AG20443 (cell line): ENCODE measurements around the gene CACNA2D4.

Experiments used
- DNase-seq: peaks from one replicate; pipeline ENCODE4 v3.0.0; 2012; ENCODE audit warnings: low spot score, mixed read lengths

Gene CACNA2D4

DNA sequence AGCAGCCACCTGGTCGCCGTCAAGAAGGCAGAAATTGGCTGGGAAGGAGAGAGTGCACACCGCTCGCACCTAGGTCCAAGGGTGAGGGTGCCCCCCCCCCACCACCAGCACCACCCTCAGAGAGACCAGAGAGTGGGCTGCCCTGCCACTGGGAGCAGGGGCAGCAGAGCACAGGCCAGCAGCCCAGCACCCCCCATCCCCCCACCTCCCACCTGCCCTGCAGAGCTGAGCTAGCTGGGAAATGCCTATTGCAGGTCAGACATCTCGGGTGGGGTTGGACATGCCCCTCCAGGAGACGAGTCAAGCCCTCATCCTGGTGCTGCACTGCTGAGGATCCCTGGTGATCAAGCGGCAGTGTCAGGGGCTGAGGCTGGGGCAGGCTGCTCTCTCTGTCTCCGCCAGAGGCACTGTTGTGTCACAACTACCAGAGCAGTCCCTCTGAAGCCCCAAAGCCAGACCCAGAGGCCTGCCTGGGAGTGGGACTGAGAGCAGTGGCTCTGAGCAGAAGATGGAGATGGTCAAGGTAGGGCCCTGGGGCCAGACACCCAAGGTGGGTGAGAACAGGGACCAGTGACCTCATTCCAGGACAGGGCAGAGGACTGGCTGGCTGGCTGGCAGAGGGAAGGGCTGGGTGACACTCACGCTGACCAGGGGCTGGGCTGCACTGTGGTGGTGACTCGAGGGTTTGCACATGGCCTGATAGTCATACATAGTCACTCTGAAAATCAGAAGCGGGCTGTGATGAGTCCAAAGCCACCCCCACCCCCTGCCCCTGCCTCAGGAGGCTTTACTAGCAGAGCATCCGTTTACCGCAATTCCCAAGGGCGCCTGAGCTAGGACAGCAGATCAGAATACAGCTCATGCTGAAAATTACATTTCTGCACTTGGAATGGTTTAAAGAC lies 117.8 kb downstream of the CACNA2D4 start:
- no peak for DNase-seq

DNA sequence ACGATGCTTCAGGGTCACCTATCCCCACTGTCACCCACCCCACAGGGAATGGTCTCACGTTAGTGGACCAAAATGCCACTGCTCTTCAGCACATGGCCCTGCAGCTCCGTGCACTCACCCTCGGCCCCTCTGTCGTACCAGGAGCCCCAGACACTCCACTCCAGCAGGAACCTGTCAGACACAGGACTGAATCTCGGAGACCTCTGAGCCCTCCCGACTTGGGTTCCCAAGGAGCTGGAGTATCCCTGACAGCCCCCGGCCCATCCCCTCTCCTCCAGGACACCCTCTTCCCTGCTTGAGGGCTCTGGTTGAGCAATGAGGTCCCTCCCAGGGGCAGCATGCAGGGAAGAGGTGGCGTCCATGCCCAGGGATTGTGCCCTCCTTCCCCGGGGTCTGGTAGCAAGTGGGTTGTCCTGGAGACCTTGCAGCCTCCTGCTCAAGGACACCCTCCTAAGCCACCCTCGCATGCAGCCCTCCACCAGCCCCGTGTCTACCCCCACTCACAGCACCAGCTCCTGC lies 118.5 kb downstream of the CACNA2D4 start:
- DNase-seq = no peak

DNA sequence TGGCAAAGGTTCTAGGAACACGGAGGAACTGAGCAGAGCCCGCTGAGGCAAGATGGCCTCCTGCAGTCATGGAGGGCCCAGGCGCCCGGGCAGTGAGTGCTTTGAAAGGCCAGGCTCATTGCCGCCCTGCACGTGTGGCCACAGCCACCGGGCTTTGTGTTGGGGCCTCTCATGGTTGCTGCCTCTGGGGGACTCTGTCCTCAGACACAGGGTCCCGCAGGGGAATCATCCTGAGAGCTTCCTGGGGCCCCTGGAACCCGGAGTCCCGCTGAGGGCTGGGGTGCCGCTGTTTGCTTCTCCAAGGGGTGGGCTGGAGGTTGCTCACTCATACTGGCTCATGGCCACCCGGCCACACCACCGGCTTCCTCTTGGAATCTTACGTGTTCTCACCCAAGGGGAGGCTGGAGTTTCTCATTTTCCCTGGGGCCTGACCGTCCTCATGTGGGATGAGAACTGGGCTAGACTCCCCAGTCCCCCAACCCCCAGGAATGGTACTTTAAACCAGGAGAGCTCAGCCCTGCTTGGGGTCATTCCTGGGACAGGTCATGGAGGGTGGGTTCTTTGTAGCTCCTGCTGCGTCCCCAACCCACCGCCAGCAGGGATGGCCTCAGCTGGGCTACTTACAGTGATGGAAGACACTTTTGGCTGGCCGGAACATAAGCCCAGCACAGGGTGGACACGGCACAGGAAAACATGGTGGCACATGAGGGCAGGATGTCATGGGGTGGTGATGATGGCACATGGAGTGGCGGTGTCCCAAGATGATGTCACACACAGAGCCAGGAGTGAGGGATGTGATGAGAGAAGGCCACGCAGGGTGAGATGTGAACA lies 119.2 kb downstream of the CACNA2D4 start:
- DNase-seq = no peak

DNA sequence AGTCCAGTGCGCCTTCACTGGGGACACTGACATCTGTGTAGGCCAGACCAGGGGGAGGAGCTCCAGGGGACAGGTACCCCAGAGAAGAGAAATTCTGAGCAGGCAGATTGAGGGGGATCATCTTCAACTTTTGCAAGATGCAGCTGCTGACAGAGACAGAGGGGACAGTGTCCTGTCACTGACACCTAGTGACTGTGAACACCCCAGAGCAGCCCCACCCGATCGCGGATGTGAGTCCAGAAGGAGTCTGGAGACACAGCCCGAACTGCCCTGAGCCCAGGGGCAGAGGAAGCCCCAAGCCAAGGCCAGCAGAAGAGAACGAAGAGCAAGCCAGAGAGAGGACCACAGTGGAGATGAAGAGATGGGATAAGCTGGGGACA lies 119.8 kb downstream of the CACNA2D4 start:
- DNase-seq = no peak

DNA sequence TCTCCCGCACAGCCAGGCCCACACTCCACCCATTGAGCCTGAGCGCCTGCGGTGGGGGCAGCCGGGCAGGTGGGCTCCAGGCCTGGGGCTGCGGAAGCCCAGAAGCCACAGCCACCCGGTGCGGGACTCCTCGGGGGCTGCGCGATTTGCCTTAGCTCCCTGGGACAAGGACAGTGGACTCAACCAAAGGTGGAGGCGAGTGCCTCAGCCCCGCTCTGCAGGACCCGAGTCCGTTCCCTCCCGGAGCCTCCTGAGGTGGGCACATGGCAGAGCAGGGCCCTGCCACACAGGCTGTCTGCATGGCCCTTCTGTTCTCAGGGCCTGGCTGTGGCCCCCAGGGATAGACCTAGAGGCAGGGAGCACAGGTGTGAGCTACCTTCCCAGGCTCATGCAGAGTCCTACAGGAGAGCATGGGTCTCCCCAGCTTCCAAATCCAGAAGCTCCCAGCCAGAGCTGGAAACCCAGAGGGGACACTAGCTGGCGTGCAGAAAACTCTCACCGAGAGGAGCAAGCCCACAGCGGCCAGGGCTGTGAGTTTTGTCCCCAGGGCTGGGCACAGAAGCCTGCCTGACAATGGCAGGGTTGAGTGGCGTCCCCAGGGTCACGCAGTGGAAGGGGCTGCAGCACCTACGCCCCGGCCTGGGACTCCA lies 120.3 kb downstream of the CACNA2D4 start:
- DNase-seq = no peak

DNA sequence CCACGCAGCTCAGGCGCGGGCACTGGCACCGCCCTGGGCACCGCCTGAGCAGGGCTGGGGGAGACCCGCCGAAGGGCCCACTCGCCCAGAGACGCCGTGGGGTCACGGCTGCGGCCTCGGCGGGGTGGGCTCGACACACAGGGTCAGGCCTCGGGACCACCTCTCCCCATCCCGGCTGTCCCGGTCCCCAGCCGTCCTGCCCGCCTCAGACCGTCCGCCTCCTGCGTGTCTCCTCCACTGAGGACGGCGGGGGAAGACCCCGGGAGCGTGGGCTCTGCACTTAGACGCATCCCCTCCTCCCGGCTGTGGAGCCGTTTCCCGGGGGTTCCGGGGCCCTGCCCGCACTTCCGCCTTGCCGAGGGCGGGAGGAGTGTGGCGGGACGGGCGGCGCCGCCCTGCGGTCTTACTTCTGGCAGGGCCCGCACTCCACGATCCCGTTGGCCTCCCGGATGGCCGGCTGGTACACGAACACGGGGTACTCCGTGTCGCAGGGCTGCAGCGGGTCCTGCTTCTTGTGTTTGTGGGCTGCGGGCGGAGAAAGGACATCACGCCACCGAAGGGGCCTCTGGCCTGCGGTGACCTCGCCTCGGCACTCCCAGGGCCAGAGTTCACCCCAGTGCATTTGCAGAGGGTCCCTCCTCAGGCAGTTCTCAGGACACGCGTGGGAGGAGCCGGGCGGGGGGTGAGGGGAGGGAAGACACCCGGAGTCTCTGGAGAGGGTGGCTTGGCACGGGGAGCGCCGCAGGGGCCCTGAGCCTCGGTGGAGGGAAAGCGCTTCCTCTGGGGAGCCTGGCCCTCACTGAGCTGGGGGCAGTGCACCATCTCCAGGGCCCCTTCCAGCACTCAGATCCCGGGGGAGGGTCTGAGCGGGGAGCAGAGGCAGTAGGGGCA lies 121.2 kb downstream of the CACNA2D4 start:
- DNase-seq = peak; percentile 68

DNA sequence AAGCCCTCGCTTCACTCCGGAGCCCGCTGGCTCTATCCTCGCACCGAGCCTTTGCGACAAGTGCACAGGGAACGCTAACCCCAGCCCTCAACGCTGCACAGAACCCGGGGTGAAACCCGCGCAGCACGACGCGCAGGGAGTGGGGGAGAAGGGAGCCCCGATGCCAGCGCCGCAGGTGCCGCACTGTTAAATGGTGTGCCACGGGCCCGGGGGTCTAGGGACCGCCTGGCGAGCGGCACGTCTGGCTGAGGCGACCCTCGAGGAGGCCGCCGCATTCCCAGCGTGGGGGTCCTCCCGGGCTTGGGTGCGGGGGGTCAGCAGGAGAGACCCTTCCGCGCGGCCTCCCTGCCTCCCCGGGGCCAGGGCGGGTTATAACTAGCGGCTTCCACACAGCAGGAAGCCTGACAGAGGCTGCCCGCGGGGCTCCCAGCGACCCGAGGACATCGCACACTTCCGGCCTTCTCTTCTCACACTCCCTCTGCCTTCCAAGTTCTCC lies 121.9 kb downstream of the CACNA2D4 start:
- DNase-seq = peak; percentile 48

DNA sequence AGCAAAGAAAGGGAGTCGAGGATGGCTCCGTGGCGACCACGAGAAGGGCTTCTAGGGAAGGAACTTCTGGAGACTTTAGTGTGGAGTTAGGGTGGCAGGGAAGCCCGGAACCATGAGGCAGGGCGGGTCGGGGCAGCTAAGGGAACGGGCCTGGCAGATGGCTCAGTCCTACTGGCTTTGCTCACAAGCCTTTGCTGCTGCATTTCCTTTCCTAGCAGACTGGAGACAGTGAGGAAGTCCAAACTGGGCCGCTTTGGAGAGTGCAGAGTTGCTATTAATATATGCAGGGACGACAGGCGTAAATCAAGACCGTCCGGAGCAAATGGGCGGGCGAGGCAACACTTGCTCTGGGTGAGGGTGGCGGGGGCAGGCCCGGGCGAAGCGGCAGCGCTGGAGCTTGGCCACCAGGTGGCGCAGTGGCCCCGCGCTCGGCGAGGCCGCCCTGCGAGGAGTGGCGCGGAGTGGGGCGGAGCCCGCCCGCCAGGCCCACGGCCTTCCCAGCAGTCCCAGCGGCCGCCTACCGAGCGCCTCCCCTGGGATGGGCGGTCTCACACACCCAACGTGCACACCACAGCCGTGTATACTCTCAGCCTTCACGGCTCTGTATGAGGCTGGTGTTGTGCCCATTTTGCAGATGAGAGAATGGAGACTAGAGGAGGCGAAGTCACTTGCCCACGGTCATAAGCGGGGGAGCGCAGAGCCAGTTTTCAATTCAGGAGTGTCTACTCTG lies 122.5 kb downstream of the CACNA2D4 start:
- DNase-seq = peak; percentile 97

DNA sequence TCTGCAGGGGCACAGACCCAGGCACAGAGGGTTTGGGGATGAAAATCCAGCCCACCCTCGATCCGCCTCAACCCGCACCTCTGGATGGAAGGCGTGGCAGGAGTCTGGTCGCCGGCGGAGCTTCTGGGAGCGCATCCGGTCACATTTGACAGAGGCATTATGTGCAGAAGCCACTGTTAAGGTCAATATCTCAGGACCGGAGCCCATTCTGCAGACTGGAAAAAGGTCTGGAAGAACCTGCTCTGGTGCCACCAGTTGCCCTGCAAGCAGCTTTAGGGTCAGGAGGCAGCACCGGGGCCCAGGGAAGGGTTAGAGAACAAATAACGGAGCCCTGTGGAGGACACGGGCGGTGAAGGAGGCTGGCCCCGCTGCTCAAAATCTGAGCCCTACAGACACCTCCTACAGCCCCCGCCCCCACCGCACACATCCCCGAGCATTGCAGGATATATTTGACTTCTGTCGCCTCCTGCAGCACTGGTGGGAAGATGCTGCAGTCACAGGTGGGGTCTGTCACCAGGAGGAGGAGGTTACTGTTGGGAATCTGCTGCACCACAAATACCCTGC lies 123.1 kb downstream of the CACNA2D4 start:
- DNase-seq = no peak

DNA sequence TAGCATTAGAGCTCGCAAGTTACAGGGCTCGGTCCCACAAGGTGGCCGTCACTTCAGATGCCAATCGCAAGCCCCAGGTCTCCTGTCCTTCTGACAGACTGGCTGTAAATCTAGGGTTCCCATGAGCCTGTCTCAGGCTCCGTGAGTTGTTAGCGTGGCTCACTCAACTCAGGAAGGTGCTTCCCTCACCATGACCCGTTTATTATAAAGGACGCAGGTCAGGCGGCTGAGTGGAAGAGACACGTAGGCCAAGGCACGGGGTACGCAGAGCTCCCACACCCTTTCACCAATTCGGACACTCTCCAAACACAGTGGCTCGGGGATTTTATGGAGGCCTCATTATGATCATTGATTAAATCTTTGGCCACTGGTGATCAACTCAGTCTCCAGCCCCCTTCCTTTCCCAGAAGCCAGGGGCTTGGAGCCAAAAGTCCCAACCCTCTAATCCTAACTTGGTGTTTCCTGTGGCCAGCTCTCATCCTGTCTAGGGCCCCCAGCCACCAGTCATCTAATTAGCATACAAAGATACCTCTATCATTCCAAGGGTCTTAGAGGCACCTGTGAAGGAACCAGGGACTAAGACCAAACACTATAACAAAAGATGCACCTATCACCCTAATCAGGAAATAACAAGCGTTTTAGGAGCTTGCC lies 123.9 kb downstream of the CACNA2D4 start:
- no peak for DNase-seq

DNA sequence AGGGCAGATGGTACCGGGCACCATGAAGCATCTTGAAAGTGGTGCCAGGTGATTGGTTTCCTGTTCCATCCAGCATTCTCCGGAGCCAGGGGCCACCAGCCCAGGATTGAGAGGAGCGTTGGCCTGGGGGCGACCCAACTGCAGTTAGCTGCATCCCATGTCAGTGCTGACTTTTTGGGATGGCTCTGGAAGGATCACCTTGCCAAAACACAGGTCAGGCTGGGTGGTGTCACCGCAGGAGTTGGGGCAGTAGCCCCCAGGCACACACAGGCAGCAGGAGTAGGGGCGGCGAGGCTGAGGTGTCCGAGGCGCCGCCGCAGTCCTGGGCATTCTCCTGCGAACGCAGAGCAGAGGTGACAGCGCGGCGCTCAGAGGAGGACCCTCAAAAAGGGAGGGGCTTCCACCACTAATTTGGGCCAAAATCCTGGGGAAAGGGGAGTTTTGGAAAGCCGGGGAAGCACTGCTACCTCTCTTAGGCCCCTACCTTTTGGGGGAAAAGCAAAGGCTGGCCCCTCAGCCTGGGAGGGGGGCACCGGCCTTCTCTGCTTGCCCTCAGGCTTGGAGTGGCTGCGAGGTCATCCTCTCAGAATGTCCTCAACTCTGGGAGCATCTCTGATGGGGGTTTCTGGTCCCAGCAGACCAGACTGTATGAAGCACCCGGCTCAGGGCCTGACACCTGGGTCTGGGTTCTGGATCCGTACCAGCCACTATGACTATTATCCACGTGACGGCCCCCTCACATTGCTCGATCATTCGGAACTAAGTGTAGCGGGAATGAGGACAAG lies 124.8 kb downstream of the CACNA2D4 start:
- no peak for DNase-seq

DNA sequence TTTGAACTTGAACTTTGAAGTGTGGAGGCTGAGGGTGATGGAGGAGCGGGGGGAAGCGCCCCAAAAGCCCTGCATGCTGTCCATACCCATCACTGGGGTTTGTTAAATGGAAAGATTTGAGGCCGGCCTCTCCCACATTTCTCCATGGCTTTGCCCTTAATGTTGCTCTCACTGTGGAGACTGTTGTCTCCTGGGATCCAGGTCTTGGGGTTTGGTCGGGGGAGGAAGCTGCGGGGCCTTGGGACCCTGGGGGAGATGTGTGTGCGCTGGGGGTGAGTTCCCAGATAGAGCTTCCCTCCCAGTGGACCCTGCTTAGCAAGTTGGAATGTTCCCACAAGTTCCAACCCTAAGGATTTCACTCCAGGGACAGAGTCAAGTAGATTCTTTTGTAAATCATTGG lies 126.0 kb downstream of the CACNA2D4 start:
- no peak for DNase-seq

DNA sequence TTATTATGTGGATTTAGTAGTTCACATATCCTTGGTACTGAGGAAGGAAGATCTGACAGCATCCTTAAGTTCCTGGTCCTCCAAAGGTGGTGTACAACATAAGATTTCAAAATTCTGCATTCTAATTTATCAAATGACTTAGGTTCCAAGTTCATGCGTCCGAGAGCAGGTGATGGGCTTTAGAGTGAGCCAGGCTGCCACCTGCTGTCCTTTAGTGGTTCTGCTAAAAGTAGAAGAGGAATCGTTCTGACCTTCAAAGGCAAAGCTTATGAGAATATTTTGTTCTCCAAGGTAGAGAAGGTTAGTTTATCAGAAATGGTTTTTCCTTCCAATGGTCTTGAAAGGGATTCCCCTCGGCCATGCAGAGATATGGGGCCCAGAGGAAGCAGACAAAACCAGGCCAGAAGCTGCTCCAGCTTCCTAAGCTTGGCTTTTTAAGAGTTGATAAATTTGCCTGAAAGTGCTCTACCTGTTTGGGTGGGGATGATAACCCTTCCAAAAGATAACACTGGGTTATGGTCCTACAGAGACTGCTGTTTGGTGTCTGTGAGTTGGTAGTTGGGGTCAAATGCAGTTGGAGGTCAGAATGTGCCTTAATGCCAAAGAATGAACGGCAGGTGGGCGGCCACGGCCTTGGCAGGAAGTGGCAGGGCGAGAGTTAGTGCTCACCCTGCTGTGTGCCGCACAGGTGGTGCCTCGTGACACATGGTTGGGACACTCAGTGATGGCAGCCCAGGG lies 127.2 kb downstream of the CACNA2D4 start:
- DNase-seq = peak; percentile 73

DNA sequence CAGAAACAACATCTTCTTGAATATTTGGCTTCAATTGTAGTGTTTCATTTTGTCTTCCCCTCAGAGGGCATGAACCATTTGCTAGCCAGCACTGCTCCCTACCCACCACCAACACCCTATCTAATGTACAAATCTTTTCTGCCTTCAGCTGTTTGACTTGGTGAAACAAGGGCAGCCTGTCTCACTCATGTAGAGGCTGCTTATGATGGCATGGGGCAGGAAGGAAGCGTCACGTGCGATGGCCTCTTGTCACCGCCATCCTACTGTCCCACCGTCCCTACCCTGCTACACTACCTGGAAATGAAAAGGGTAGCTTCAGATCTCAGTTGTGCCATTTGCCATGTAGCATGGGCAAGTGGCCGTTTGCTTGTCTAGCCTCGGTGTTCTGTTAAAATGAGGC lies 128.0 kb downstream of the CACNA2D4 start:
- no peak for DNase-seq

DNA sequence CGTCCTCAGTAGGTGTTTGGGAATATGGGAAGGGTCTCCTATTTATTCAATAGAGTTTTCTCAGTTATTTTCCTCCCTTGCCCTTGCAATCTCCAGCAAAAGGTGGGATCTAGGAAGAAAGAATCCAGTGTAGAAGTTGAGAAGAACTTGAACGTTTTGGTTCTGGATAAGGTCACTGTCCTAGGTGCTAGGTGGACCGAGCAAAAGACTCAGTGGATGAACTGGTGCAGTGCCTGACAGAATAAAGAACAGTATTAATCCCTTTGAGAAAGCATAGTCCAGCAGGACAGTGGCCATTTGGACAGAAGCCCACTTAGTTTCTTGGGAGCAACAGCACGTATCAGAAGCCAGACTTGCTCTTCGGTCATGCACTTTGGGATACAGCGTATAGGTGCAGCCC lies 130.7 kb downstream of the CACNA2D4 start:
- DNase-seq = no peak

DNA sequence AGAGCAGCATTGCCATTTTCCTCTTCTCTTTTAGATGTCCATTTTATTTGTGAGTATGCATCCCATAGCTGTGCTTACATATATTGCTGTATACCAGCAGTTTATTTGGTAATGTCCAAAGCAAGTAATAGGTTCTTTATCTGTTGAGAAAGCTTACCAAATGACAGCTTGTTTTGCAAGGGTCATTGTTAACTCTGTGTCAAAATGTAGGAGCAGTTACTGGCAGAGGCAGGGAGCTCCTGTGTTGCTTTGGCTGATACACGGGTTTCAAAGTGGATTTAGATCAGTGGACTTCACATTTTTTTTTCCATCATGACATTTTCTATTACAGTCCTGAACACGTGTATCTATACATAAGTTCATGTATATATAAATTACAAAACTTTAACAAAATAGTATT lies 136.2 kb downstream of the CACNA2D4 start:
- no peak for DNase-seq

DNA sequence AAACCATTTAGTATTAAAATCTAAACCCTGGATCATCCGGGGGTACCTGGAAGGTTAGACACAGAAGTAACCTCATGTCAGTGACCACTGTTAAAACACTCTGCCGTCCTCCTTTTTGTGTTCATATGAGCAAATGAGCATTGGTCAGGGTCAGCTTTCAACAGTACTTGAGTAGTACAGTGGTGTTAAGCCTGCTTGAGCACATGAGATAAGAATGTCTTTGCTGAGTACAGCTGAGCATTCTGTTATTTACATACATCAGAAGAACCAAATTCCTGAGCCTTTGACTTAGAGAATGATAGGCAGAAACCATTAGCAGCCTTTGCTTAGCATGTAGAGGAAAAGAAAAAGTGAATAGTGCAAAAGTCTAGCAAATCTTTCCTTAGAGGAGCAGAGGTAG lies 136.7 kb downstream of the CACNA2D4 start:
- DNase-seq = no peak

DNA sequence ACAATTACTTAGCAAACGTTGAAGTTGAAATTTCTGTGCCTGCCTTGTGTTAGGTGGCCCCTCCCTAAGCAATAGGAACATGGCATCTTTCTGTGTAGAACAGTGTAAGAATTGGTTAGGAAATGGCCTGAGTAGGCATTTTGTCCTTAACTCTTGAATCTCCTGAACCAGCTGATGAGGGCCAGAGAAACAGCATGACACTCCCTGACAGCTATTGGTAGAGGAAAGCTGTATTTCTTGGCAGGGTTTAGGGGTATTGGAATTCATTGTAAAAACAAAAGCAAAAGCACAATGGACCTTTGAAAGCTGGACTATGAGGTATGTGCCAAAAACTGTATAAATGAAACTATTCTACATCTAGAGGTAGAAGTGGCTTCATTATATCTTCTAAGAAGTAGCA lies 138.7 kb downstream of the CACNA2D4 start:
- DNase-seq = peak; percentile 47
